Stimulated activated CD4-positive, alpha-beta T cell treated with anti-CD3 and anti-CD28 coated beads, Interleukin-4, amount 100 ng/mL, for 1 hour (primary cell): ENCODE results near the gene ABCC4.
"Not testable (repeated sequence)": the region's sequence is repeated elsewhere in the genome, so short reads cannot be mapped to it uniquely, and the experiment has no call there.

Source experiments
- DNase-seq: peaks from one replicate; pipeline ENCODE4 v3.0.0-alpha.2; 2020

The ABCC4 gene

DNA sequence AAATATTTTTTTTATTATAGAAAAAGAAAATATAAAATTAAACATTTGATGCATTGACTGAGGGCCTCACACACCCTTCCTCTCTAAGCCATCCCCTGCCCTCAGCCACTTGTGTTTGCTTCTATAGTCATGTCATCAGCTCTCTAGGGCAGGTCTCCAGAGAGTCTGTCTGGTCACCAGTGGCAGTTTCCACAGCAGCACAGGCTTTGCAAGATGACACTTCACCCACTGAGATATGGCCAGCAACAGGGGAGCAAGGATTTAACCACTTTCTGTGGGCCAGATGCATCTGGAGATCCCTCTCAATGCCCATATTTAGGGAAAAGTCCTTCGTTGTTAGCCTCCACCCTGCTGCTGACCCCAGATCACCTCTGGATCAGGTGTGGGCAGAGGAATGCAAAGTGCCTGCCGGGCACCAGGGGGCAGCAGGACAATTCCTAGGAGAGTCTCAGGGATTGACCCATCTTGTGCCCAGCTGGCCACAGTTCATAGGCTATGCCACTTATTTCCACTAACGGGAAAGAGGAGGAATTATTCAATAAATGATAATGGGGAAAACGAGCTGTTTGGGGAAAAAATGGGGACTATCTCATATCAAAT lies 4.8 kb downstream of the ABCC4 start:
- DNase-seq: peak; percentile 11

DNA sequence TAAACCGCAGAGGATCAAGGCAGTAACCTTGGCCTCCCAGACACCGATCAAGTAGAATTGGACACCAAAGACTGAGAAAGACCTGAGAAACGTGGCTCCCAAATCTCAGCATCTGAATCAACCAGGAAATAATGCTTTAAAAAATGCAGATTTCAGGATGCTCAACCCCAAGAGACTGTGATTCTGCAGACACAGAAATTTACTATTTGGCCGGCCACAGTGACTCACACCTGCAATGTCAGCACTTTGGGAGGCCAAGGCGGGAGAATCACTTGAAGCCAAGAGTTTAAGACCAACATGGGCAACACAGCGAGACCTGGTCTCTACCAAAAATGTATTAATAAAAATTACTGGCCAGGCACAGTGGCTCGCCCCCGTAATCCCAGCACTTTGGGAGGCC lies 6.2 kb downstream of the ABCC4 start:
- no peak for DNase-seq

DNA sequence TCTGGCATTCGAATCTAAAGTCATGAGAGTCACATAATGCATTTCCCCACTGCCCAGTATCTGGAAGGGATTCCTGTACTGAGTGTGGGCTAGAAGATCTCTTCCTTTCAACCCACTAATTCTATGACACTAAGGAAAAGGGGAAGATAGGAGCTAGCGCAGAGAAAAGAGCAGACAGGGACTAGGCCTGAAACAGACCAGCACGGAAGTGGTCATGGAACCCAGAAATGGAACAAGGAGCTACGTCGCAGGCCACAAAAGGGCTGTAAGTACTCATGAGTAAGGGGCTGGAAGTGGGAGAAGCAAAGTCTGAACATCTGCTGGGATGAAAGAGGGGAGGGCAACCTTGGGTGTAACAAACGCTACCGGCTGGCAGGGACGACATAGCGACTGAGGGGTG lies 8.6 kb downstream of the ABCC4 start:
- DNase-seq: no peak

DNA sequence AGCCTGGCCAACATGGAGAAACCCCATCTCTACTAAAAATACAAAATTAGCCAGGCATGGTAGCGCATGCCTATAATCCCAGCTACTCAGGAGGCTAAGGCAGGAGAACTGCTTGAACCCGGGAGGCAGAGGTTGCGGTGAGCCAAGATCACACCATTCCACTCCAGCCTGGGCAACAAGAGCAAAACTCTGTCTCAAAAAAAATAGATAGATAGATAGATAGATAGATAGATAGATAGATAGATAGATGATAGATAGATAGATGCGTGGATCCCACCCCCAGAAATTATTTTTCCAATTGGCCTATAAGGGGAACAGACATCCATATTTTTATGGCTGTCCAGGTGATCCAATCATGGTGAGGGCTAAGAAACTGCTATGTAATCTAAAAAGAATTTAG lies 11.3 kb downstream of the ABCC4 start:
- DNase-seq: not testable (repeated sequence)

DNA sequence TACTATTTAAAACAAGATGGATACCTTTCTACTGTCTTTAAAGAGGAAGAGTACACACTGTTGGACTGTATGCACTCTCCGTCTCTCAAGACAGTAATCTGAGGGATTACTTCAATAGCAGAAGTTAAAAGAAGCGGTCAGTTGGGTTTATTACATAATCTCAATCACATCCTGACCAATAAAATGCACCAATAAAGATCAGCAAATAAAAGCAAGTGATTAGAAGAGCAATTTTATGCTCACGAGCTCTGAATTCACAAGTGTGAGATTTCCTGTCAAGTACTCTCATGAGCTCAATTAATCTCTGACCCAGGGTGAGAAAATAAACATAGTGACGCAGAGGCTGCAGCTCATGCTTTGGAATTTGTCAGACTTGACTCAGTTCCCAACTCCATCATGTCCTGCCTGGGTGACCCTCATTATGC lies 12.2 kb downstream of the ABCC4 start:
- no peak for DNase-seq

DNA sequence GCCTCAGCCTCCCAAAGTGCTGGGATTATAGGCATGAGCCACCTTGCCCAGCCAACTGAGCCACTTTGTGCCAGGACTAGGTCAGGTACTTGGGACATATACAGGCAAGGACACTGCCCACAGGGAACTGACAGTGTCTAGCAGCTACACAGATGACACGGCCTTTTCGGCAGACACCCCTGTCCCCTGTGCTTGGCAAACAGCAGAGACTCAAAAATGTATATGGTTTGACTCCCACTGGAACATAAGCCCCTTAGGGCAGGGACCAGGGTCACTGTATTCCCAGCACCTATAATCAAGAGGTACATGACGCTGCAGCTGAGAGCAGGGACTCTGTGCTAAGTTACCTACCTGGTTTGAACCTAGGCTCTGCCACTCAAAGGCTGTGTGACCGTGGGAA lies 16.8 kb downstream of the ABCC4 start:
- no peak for DNase-seq

DNA sequence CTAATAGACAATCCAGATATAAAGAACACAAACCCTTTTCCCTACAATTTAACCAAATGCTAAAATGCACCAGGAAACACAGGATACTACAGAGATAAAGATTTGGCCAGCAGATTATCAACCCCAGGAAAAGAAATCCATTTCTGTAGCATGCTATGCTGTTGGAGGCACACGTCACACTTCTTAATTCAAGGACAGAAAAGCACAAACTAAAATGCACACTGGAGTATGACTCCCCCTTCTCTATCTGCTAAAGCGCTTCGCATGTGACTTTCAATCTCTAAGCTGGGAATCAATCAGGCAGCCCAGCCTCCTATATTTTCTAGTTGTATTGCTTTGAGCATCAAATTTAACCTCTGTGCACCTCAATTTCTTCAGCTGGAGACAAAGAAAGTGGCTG lies 22.2 kb downstream of the ABCC4 start:
- DNase-seq: no peak

DNA sequence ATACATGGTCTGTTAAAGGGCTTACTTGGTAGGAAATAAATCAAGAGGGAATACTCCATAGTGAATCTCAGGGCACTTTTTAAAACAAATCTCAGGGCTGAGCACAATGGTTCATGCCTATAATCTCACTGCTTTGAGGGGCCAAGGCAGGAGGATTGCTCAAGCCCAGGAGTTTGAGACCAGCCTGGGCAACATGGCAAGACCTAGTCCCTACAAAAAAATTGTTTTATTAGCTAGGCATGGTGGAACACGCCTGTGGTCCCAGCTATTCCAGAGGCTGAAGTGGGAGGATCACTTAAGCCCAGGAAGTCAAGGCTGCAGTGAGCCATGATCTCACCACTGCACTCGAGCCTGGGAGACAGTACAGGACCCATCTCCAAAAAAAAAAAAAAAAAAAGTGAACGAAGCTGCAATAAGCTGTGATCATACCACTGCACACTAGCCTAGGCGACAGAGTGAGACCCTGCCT lies 25.2 kb downstream of the ABCC4 start:
- no peak for DNase-seq

DNA sequence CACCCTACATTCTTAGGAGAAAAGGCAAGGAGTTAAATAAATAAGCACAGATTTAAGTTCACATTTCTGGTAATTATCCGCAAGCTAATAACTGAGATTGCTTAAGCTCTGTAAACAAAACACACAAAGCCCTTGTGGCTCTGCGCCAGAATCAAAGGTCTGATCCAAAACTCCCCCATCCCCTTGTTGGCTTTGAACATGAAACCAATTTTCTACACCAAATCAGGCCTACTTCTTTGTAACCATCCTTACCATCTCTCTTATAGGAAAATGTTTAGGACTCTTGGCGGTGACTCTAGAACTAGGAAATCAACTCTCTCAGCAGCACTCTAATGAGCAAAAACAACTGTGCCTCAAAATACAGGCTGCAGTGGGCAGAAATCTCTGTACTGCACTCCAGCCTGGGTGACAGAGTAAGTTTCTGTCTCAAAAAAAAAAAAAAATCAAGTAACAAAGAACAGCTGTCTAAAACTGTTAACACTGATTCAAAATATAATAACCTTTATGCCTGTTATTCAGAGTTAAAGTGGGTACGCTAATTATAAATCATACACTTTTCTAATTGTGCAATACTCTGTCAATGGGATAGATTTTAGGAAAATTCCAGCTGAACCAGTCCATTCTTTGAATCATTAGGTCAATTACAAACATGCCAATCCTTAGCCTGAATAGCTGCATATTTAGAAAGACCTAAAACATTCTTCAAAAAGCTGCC lies 25.8 kb downstream of the ABCC4 start:
- DNase-seq: no peak

DNA sequence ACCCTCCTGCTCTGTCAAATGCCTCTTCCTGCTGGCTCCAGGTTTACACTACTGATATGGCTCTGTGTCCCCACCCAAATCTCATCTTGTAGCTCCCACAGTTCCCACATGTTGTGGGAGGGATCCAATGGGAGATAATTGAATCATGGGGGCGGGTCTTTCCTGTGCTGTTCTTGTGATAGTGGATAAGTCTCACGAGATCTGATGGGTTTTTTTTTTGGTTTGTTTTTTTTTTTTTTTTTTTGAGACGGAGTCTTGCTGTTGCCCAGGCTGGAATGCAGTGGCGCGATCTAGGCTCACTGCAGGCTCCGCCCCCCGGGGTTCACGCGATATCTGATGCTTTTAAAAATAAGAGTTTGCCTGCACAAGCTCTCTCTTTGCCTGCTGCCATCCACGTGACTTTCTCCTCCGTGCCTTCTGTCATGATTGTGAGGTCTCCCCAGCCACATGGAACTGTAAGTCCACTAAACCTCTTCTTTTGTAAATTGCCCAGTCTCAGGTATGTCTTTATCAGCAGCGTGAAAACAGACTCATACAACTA lies 27.6 kb downstream of the ABCC4 start:
- not testable (repeated sequence) for DNase-seq

DNA sequence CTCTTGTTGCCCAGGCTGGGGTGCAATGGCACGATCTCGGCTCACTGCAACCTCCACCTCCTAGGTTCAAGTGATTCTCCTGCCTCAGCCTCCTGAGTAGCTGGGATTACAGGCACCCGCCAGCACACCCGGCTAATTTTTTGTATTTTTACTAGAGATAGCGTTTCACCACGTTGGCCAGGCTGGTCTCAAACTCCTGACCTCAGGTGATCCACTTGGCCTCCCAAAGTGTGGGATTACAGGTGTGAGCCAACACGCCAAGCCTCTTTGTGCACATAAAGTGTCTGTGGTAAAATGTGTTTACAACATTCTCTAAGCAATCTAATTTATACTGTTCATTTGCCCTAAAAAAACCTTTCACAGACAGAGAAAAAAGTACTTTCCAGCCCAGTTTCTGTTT lies 29.2 kb downstream of the ABCC4 start:
- not testable (repeated sequence) for DNase-seq

DNA sequence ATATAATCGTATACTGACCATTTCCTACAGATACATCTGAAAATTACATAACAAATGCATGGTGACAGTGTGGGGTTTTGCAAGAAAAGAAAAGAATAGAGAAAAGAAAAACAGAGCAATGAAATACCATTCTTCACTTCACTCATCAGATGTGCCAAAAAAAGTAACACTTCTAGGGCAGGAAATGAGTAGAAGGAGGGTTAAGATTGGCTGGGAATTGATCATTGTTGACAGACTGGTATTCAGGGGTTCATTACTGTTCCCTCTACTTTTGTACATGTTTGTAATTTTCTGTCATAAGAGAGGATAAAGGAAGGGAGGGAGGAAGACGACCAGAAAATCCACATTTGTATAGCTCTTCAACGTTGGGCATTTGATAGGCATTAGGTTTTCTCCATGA lies 31.5 kb downstream of the ABCC4 start:
- DNase-seq: no peak

DNA sequence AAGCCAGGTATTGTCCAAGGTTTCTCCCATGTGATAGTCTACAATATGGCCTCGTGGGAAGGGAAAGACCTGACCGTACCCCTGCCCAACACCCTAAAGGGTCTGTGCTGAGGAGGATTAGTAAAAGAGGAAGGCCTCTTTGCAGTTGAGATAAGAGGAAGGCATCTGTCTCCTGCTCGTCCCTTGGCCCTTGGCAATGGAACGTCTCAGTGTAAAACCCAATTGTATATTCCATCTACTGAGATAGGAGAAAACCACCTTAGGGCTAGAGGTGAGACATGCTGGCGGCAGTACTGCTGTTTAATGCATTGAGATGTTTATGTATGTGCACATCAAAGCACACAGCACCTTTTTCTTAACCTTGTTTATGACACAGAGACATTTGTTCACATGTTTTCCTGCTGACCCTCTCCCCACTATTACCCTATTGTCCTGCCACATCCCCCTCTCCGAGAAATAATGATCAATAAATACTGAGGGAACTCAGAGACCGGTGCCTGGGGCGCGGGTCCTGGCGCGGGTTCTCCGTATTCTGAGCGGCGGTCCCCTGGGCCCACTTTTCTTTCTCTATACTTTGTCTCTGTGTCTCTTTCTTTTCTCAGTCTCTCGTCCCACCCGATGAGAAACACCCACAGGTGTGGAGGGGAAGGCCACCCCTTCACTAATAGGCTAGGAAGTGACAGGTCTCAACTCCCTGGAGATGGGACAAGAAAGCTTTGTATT lies 32.7 kb downstream of the ABCC4 start:
- DNase-seq: not testable (repeated sequence)

DNA sequence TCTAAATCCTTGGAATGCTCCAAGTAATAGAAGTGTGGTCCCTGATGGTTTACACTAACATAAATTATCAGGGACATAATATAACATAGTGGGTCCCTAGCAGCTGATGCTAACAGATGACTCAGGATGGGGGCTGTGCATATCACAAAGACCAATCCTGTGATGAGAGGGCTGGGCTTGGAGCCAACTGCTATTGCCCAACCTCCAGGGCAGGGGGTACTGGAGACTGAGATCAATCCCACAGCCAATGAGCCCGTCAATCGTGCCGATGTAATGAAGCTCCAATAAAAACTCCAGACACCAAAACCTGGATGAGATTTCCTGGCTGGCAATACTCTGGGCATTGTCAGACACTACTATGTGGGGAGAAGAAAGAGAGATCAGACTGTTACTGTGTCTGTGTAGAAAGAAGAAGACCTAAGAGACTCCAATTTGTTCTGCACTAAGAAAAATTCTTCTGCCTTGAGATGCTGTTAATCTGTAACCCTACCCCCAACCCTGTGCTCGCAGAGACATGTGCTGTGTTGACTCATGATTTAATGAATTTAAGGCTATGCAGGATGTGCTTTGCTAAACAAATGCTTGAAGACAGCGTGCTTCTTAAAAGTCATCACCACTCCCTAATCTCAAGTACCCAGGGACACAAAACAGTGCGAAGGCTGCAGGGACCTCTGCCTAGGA lies 33.4 kb downstream of the ABCC4 start:
- DNase-seq: no peak

DNA sequence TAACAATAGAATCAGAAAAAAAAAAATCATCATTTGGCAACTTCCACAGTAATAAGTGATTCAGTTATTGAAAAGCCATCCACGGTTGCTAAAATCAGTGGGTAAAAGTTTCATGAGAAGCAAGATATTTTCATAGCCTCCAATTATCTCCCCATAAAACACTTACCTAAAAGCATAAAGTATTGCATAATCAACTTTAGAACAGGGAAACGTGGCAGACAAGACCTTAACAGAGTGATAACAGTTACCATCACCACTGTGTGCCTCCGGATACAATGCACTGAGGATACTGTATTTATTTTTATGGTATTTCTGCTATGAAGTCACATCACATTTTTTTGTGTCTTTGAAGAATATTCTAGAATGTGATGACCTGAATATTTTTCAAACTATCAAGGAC lies 37.0 kb downstream of the ABCC4 start:
- no peak for DNase-seq

DNA sequence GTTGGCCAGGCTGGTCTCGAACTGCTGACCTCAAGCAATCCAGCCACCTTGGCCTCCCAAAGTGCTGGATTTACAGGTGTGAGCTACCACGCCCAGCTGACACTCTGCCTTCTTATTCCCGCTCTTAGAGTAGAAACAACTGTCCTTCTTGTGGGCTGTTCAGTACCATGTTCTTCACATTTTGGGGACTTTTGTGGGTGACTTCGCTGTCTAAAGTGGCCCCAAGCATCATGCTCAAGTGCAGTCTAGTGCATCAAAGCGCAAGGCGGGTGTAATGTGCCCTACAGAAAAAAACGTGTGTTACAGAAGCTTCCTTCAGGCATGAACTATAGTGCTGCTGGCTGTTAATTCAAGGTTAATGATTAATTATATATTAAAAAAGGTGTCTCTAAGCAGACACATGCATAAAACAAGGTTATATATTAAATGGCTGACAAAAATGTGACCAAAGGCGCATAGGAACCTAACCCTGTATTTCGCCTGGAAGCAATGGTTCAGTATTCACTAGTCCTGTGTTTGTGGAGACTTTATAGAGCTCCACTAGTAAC lies 38.3 kb downstream of the ABCC4 start:
- DNase-seq: no peak

DNA sequence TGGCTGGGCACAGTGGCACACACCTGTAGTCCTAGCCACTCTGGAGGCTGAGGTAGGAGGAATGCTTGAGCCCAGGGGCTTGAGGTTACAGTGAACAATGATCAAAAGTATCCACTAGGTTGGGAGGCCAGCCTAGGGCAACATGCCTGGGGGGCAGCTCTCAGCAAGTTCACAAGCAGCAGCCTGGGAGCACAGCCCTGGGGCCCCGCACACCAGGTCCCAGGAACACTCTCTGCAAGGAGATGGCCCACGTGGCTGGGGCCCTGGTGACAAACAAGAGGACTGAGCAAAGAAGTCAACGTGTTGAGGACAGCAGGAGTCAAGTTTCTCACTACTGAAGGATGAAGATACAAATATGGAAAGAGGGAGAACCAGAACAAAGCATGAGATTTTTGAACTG lies 39.3 kb downstream of the ABCC4 start:
- DNase-seq: no peak

DNA sequence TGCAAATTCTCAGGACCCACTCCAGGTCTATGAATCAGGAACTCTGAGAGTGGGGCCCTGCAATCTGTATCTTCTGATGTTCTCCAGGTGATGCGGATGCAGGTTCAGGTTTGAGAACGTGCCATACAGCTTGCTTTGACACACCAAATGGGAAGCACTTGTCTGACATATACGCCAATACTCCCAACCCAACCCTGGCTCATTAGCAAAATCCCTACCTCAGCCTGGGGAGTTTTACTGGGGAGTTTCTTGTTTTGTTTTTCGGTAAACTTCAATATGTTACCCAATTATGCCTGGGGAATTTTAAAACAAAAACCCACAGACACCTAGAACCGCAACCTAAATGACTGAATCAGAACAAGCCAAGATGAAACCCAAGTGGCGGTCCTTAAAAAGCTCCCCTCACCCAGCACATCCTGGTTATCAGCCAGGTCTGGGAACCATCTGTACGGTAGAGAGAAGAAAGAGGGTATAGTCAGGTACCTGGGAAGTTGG lies 41.2 kb downstream of the ABCC4 start:
- no peak for DNase-seq

DNA sequence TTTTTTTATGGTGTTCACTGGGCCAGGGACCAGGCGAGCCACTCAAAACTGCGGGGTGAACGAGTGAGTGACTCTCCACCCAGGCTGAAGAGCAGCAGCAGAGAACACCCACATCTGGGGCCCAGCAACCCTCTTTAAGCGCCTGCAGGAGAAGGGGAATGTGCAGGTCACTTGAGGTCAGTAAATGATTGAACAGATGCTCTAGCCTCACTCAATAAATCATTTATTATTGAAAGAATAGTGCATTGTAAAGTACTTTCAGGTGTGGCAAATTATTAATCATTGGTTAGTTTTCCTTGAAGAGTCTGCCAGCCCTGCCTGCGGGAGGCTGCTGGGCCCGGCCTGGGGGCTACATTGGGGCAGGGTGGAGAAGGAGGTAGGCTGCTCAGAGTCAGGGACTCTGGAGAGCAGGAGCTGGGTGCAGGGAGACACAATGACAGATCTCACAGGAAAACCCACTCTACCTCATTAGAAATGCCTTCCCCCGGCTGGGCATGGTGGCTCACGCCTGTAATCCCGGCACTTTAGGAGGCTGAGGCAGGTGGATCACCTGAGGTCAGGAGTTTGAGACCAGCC lies 42.5 kb downstream of the ABCC4 start:
- DNase-seq: no peak

DNA sequence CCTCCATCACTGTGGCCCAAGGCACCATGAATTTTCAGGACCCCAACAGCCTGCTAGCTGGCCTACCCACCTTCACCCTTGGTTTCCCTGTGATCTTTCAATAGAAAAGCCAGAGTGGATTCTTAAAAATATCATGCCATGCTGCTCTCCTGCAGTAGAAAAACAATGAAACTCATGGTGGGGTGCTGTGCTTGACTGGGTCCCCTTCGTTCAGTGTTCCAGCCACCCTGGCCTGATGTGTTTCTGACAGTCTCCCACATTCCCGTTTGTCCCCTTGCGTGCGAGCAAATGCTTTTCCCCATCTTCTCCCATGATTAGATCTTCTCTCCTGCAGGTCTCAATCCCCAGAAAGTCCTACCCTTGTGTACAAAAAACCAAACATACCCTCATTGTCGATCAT lies 43.2 kb downstream of the ABCC4 start:
- no peak for DNase-seq

DNA sequence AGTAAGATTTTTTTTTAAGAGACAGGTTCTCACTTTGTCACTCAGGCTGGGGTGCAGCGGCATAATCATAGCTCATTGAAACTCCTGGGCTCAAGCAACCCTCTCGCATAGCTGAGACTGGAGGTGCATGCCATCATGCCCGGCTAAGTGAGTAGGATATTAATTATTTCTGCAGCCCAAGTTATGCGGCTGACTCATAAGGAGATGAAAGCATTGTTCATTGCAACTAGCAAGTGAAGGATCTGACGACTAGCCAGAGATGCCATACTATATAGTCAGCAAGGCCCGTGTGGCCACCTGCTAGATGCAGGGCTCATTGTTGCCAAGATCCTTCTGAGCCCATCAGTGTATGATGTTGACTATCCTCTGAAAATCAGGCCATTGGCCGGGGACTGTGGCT lies 45.2 kb downstream of the ABCC4 start:
- no peak for DNase-seq

DNA sequence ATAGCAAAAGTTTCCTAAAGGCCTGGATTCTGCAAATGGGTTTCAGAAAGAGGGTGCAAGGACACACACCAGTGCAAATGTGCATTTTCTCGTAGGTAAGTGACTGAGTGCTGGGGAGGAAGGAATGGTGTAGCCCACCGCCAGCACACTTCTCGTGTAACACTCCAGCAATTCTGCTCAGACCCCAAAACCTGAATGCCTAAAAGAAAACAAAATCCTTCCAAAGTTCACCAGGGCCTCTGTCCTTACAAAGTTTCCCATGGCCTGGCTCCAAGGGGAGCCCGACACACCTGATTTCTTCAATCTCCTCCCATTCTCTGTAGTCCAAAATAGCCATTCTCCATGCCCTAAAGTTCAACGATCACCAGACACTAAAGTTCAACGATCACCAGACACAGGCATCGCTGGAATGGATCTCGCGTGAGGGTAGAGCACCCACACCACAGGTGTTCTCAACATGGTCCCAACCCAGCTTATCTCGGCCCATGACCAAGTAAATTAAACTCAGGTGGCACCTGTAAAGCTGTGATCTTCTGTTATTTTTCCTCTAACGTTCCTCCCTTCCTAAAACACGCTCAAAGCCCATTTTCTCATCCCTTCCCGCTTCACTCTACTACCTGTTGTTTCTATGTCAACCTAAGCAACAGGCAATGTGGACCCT lies 46.0 kb downstream of the ABCC4 start:
- no peak for DNase-seq
